ENCODE data around the gene SIGLEC7. TPM values are rescaled to one million over a fixed set of nuclear protein-coding genes. Genes with fewer than 3 reads are reported as not detected.

Gene SIGLEC7
- 0.50 TPM for total RNA-seq
- long read RNA-seq, partial matches to known transcripts, result 0 of 1 reads
- long read RNA-seq, other reads (novel, unspliced or antisense), result 1 of 1 reads

DNA sequence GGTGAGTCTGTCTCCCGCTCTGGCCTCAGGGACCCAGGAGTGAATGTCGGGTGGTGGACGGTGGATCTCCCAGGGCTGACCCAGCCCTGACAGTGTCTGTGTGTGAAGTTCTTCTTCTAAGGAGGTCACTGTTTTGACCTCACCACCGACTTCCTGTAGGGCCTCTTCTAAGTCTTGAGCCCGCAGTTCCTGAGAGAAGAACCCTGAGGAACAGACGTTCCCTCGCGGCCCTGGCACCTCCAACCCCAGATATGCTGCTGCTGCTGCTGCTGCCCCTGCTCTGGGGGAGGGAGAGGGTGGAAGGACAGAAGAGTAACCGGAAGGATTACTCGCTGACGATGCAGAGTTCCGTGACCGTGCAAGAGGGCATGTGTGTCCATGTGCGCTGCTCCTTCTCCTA is at the start of gene SIGLEC7:
Gene SIGLEC7, plus strand, starts transcription at position 183 of the 400 bp plus-strand sequence. Its CDS starts 69 bp downstream, at position 252.
- intact Hi-C loops (cut with micrococcal nuclease), result no loop called here
- ATAC-seq (peak; percentile 59), DNase-seq (peak; percentile 58)

DNA sequence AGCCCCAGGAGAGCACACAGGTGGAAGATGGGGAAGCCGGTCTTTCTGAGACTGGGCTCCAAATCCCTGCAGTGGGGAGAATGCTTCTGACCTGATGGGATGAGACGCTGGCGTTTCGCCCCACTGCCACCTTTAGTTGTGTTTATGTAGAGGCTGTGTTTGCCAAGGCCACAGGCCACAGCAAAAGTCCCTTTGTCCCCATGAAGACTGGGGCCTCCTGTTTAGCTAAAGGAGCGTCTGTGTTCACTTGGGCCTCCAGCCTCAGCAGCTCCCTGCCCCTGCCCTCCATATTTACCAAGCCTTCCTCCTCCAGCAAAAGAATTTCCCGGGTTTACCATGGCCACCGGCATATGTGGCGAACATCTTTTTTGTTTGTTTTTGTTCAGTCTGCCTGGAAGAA is 49.0 kb upstream of the SIGLEC7 start:
- intact Hi-C loops (cut with micrococcal nuclease), result no loop called here

DNA sequence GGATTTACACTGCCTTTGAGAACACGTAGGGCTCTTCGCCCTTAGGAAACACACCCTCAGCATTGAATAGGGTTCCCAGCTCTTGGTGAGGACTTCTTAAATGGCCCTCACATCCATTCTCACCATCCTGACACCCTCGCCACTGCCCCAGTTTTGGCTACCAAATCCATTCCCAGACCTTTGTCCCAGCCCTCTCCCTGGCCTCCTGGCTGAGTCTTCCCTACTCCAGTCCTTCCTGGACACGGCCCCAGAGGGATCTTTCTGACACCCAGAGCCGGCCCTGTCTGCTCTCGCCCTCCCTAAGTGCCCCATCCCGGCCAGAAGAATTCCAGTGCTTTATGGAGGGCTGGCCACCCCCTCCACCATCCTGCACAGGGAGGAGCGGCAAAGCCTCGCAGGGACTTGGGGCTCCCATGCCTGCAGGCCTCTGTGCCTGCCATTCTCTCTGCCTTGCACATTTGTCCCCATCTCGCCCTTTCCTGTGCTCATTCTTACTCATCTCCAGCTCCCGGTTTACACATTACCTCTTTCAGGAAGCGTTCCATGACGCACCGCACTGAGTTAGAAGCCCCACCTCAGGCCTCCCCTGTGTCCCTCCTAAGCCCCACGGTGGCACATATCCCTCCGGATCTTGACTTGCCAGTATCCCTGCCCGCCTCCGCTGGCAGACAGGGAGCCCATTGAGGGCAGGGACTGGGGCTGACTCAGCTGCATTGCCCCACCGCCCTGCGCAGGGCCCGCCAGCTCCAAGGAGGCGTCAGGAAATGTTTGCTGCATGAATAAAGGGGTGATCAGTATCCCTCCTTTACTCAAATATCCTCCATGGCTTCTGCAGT is 48.4 kb upstream of the SIGLEC7 start:
- intact Hi-C loops (cut with micrococcal nuclease), result no loop called here
- DNase-seq (no peak), ATAC-seq (no peak)

More for the DNA sequence above, 49.0 kb upstream of the SIGLEC7 start:
- ATAC-seq, result no peak
- no peak for DNase-seq

DNA sequence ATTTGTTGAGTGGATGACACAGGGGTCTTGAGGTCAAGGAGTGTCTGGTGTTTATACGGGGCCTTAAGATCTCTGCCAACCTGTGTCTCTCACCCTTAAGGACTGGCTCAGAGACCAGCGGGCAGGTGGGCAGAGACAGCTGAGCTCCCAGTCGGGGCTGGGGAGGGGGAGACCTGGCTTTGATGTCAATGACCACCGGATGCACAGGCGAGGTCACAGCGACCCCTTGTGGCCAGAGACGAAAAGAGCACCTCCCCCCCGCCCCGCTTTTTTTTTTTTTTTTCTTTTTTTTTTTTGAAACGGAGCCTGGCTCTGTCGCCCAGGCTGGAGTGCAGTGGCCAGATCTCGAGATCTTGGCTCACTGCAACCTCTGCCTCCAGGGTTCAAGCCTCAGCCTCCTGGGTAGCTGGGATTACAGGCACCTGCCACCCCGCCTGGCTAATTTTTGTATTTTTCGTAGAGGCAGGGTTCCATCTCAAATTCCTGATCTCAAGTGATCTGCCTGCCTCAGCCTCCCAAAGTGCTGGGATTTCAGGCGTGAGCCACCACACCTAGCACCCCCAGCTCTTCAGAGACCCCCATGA is 47.3 kb upstream of the SIGLEC7 start:
- ATAC-seq (no peak), DNase-seq (peak; percentile 49)
- intact Hi-C loops (cut with micrococcal nuclease), result loop anchor here (5.0 kb wide), 1 partner anchor 72 kb away; no protein-coding TSS in a partner anchor

DNA sequence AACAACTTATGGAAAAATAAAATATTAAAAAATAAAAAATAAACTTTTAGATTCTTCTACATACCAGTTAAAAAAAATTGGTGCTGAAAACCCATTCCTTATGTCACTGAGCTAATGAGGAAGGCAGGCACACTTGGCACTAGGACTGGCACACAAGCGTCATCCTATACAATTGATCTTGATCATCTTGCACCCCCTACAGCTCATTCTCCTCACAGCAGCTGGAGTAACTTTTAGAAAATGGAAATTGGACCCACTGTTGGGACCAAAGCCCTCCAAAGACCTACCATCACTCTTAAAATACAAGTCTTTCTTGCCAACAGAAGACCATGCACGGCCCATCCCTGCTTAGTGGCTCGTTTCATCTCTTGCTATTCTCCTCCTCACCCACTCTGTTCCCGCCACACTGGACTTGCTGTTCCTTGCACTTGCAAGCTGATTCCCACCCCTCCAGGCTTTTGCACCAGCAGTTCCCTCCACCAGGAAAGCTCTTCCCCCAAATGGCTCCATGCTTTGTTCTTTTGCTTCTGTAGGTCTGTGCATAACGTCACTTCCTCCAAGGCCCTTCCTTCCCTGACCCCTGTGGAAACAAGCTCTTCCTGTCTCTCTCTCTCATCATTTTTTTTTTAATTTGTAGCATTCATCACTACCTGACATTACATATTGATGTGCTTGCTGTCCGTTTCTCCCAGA is 45.5 kb upstream of the SIGLEC7 start:
- intact Hi-C loops (cut with micrococcal nuclease), result loop anchor here (5.0 kb wide), 1 partner anchor 74 kb away; no protein-coding TSS in a partner anchor
- ATAC-seq, result no peak

DNA sequence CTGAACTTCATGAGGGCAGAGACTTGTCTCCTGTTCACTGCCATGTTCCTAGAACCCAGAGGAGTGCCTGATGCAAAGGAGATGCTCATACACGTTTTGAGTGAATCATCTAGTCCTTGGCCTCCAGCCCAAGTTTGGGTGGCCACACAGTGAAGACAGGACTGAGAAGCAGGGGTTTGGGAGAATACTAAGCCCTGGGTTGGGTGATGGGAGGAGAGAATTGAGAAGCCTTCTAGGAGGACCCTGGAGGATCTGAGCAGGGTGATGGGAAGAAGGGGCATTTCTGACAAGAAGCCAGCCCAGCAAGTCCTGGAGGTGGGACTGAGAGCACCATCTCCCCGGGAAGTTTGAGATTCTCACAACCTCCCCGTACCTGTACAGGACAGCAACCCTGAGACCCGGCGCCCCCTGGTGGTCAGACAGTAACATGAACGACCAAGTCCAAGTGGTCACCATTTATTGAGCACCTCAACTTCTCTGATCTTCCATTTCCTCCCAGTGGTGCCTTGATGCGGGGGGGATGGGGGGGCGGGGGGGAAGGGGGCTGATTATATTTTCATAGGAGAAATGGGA is 44.8 kb upstream of the SIGLEC7 start:
- DNase-seq (peak; percentile 75), ATAC-seq (peak; percentile 61)
- intact Hi-C loops (cut with micrococcal nuclease), result loop anchor here (5.0 kb wide), 1 partner anchor 75 kb away; no protein-coding TSS in a partner anchor

More for the DNA sequence above, 45.5 kb upstream of the SIGLEC7 start:
- DNase-seq, result no peak

DNA sequence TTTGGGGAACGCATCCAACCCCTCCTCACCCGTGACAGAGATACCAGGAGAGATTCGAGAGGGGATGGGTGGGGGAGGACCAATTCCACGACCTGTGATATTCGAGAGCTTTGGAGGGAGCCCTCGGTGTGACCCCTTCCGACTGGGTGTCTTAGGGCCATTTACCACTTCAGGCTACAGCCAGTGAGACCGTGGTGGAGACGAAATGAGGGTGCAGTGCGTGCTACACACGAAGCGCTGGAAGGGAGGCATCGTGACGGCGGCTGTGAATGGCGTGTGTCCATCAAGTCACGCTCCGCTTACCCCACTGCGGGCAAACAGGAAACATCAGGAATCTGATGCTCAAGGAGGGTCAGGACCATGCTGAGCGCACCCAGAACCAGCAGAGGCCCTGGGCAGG is 44.3 kb upstream of the SIGLEC7 start:
- no peak for DNase-seq
- intact Hi-C loops (cut with micrococcal nuclease), result loop anchor here (5.0 kb wide), 1 partner anchor 75 kb away; no protein-coding TSS in a partner anchor
- ATAC-seq, result no peak

DNA sequence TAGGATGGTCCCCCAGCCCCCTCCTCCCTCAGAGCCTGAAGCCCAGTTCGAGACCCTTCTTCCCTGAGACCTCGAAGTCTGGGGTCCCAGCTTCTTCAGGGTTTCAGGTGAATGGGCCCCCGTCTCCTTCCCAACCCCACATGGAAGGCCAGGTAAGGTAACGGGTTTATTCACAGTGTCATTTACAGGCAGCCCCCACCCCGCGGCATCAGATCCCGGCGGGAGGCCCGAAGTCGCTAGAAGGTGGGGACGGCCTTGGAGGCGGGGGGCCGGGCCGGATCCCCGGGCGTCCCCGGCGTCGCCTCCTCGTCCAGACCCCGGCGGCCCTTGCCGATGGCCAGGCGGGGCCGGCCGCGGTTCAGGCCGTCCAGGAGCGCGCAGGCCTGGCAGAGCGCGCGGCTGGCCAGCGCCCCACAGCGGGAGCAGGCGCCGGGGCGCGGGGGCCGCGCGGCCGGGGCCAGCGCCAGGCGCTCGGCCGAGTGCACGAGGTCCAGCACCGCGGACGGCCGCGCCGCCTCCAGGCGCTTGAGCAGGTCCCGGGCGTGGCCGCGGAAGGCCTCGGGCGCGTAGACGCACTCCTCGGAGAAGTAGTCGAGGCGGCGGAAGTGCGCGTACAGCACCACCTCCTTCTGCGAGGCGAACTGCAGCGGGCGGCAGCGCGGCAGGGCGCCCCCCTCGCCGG is 43.6 kb upstream of the SIGLEC7 start:
- peak; percentile 81 for DNase-seq
- intact Hi-C loops (cut with micrococcal nuclease), result loop anchor here (5.0 kb wide), 1 partner anchor 76 kb away; no protein-coding TSS in a partner anchor
- peak; percentile 74 for ATAC-seq

DNA sequence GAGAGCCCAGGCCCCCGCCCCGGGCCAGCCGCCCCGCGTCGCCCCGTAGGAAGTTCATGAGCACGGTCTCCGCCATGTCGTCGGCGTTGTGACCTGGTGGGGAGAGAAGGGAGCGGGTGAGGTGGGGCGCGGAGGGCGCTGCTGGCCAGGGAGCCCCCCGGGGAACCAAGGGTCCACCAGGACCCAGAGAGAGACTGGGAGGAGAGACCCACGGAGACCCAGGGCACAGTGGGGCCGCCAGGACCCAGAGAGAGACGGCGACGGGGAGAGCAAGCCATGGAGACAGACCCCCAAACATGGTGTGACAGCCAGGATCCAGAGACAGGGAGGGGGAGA is 43.1 kb upstream of the SIGLEC7 start:
- DNase-seq (no peak), ATAC-seq (no peak)
- intact Hi-C loops (cut with micrococcal nuclease), result loop anchor here (5.0 kb wide), 1 partner anchor 77 kb away; no protein-coding TSS in a partner anchor

DNA sequence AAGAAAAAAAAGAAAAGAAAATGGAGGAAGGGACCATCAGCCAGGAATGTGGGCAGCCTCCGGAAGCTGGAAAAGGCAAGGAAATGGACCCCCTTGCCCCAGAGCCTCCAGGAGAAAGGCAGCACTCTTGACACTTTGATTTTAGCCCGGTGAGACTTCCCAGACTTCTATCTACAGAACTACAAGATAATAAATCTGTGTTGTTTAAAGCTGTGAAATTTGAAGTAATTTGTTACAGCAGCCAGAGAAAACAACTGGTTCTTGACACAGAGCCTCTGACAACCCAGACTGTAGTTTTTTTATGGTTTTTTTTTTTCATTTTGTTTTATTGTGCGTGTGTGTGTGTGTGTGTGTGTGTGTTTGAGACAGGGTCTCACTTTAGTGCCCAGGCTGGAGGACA is 41.5 kb upstream of the SIGLEC7 start:
- no peak for ATAC-seq
- intact Hi-C loops (cut with micrococcal nuclease), result no loop called here
- no peak for DNase-seq

DNA sequence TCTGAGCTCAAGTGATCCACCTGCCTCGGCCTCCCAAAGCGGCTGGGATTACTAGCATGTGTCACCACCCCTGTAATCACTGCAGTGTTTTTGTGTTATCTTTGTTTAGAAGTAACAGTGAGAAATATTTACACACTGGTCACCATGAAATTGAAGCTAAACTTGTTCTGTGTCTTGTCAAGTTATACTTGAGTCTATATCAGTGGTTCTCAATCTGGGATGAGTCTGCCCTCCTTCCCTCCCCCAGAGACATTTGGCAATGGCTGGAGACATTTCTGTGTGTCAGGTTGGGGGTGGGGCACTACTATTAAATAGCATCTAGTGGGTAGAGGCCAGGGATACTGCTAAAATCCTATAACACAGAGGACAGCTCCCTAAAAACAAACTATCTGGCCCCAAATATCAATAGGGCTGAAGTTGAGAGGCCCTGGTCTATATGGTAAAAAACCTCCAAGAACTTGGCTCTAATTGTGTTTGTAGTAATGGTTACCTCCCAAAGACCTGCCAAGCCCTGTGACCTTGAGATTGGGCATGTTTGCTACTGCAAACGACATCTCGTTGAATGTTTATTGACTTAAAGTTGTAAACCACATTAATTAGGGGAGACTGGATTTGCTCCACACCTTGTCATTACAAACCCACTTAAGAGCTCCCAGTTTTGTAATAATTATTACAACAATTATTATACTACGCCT is 40.8 kb upstream of the SIGLEC7 start:
- intact Hi-C loops (cut with micrococcal nuclease), result no loop called here

DNA sequence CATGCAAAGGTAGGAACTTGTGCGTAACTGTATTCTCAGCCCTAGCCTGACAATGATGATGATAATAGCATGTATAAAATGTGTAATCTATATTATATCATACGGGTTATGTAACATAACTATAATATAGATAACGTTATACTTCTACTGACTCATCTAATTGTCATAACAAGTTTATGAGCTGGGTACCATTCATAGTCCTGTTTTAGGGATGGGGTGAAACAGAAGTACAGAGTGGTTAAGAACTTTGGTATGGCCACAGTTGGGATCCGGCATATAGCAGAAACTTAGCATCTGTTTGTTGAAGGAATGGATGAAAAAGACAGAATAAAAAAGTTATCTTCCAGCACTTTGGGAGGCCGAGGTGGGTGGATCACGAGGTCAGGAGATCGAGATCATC is 39.1 kb upstream of the SIGLEC7 start:
- no peak for DNase-seq
- no peak for ATAC-seq
- intact Hi-C loops (cut with micrococcal nuclease), result no loop called here

More for the DNA sequence above, 40.8 kb upstream of the SIGLEC7 start:
- ATAC-seq, result peak; percentile 10
- DNase-seq, result no peak

DNA sequence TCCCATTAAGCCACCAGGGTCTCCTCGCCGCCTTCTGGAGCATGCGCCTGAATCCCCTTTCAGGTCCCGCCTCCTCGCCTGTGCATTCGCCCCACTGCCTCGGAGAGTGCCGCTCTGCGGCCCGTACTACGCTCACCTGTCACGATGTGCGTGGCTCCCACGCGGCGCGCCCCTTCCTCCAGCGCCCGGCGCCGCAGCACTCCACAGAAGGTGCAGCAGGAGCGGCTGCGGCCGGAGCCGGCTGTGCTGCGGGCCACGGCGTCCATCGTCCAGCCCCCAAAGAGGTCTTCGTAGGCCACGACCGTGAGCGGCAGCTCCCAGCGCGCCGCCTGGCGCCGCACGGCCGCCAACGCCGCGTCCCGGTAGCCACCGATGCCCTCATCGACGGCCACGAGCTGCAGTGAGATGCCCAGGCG is 38.2 kb upstream of the SIGLEC7 start:
- ATAC-seq (no peak), DNase-seq (peak; percentile 40)
- intact Hi-C loops (cut with micrococcal nuclease), result no loop called here

DNA sequence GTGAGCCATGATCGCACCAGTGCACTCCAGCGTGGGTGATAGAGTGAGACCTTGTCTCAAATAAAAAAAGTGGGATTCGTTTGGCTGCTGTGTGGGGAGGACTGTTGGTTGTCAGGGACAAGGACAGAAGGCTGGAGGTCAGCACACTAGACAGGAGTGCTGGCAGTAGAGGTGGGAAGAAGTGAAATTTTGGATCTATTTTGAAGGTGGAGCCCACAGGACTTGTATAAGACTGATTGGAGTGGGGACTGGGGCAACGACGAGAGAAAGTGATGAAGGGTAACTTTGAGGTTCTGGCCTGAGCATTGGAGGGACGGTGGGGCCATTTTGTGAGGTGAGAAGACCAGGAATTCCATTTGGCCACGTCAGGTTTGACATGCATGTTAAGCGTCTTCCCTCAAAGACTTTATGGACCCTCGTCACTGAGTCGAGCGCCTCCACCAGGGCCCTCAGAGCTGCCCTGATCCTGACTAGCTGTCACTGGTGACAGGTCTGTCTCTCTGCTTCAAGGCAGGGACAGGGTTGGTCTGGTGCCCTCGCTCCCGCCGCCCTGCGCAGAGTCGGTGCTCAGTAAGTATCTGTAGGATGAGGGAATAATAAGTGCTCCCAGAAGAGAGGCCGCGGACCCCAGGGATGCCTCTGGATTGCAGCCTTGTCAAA is 34.6 kb upstream of the SIGLEC7 start:
- DNase-seq (no peak), ATAC-seq (peak; percentile 4)
- intact Hi-C loops (cut with micrococcal nuclease), result no loop called here

DNA sequence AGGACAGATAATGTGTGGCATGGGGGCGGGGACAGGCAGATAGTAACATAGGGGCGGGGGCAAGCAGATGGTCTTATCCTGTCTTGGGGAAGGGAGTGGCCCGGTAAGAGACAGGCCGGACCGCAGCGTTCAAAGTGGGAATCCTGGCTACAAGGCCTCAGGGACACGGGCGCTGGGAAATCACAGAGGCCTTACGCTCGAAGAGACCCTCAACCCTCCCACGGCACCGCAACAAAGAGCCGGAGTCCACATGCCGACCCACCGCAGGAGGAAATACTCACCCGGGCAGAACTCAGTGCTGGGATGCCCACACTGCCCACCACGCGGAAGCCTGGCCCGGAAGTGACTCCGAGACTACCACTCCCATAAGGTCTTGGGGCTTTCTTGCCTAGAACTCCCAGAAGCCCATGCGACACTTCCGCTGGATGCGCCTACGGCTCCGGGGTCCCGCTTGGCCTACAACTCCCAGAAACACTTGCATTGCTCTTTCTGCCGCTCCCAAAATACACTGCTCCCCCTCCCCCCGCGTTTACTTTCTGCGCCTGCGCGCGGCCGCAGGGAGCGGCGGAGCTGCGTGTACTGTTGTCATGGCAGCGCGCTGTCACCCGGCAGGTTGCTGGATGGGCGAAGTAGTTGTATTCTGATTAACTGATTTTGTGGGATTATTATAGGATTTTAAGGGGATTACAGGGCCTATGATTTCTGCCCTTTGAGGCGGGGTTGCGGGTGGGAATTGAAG is 33.9 kb upstream of the SIGLEC7 start, which contains the start of gene CTU1:
Gene CTU1, minus strand, starts transcription at position 344 of the 739 bp plus-strand sequence. CDS start 3,840 bp downstream, outside the sequence.
- DNase-seq, result peak; percentile 97
- peak; percentile 98 for ATAC-seq
- intact Hi-C loops (cut with micrococcal nuclease), result no loop called here

DNA sequence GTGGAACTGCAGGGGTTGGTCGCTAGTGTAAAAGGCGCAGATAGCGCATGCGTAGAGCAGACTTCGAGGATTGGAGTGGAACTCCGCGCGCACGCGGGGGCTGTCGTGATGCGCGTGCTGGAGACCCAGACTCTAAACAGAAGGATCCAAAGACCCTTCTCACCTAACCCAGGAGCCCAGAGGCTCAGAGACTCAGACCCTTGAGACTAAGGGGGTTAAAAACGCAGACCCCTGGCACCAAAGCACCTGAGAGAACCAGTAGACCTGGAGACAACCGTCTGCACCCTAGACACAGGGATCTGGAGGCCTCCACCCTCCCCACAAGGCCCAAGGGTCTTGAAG is 33.3 kb upstream of the SIGLEC7 start:
- ATAC-seq, result peak; percentile 67
- intact Hi-C loops (cut with micrococcal nuclease), result no loop called here
- DNase-seq, result no peak

DNA sequence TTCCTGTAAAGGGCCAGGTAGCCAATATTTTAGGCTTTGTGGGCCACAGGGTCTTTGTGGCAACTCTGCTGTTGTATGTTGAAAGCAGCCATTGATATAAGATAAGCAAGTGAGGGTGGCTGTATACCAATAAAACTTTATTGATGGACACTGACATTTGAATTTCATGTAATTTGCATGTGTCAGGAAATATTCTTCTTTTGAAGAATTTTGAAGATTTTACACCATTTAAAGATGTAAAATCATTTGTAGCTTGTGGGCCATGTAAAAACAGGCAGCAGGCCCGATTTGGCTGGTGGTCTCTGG is 31.5 kb upstream of the SIGLEC7 start:
- DNase-seq (no peak), ATAC-seq (no peak)
- intact Hi-C loops (cut with micrococcal nuclease), result no loop called here
